Keratinocyte (primary cell): ENCODE results near the gene INSYN2A.

Experiments
- CTCF ChIP-seq, 3 experiments: IDR thresholded peaks in 1 of 3; conservative IDR thresholded peaks in 1 of 3; optimal IDR thresholded peaks in 1 of 3; 2 replicates in 2 of 3; 3 replicates in 1 of 3; pipeline versions ENCODE3 to v1.5.1; 2011; ENCODE audit warnings: low read length in 3 of 3, mild to moderate bottlenecking in 3 of 3, moderate library complexity in 2 of 3, control low read depth in 1 of 3, inconsistent platforms in 1 of 3; ENCODE audit not compliant: insufficient read depth in 2 of 3; ENCODE audit errors: extremely low read depth in 1 of 3
- EZH2 ChIP-seq: IDR thresholded peaks from one replicate; pipeline ENCODE4 v1.6.1; 2012; ENCODE audit warnings: inconsistent platforms, mild to moderate bottlenecking, low read length, moderate library complexity

DNA sequence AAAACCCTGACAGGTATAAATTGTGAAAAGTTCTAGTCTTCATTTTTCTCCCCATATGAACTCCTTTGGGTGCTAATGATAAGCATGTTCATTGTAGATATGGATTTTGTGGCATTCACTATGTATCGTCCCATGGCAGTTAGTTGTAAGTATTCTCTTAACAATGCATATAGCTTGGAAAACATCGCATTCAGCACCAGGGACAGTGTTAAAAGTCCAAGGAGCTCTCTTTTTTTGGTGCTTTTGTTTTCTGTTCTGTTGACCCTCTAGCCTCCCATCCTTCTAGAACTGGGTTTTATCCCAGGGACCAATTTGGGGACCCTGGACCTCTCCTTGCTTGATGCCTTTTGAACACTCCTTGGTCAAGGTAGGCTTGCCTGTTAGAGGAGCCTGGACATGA lies 37.7 kb downstream of the INSYN2A start:
- TF ChIP-seq CTCF (optimal IDR thresholded peaks at IDR 0.05 in 1 of 3, IDR thresholded peaks at IDR 0.05 in 1 of 3, conservative IDR thresholded peaks at IDR 0.05 in 1 of 3; ENCODE audit: extremely low read depth in 1 of 3, insufficient read depth in 2 of 3, low read length in 3 of 3) (no peak), EZH2 (no peak)
